HG03135 (cell line): ENCODE measurements around the gene KRT82.

Source experiments
- ATAC-seq: cut with Tn5 transposase; IDR thresholded peaks from one replicate; pipeline ENCODE4 v1.9.1; 2021; ENCODE audit warnings: mild to moderate bottlenecking, moderate library complexity; ENCODE audit not compliant: unreplicated experiment

The KRT82 gene

DNA sequence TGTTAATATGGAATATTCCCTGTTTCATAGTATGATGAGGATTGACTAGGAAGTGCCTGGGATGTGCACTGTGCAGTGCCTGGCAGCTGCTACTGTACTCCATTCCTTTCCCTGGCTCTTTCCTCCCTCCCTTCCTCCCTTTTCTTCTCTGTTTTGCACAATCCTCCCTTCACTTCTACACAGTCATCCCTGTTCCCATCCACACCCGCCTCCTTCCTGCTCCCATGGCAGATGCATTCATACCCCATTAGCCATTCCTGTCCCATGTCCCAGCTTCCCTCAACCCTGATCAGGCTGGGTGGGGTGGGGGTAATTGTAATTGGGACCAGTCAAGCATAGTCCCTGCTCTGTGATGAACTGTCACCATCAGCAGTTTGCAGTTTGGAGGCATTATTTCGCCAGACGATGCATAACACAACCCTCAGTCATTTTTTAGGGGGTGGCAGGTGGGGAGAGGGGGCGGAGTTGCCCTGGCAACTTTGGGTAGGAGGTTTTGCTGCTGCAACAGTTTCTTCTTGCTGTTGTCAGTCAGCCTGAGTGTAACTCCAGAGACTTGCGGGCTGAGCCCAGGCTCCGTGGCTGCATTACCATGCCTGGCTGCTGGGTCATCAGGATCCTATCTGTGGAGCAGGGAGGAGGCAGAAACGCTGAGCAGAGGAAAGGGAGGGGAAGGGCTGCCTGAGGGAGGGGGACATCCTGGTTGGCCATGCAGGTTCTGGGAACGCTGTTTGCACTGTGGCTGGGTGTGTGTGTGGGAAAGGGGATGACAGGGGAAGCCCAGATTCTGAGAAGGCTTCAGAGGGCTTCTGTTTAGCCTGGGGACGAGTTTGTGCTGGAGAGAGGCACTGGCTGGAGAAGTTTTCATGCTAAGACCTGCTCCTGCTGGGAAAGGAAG, 16.6 kb downstream of the KRT82 start:
- ATAC-seq, result no peak

- no peak for ATAC-seq
These were observed 18.3 kb downstream of the KRT82 start for GRCh38 chr12:52387859-52388258.

DNA sequence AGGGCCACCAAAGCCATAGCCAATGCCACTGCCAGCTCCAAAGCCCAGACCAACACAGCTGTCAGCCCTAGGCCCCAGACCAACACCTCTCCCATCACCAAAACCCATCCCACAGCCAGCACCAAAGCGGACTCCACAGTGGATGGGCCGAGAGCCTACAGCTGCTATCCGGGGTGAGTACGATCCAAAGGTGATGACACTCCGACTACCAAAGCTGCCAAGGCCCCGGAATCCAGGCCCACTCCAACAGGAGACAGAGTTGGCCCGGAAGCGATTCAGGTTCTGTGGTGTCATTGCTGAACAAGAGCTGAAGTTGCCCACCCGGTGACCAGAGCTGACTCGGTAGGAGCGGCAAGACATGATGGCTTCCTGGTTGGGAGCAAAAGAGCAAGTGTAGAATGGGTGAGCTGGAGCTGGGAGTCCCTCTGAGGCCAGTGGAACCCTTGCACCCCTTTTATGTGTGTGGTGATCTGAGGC, 20.9 kb downstream of the KRT82 start, which contains the start of gene KRT84:
TSS of gene KRT84 (minus strand) at position 427 of the 477 bp plus-strand sequence. CDS start at position 360, 67 bp downstream.
- no peak for ATAC-seq

GRCh38 chr12:52383331-52383730, 22.8 kb downstream of the KRT82 start:
- ATAC-seq, result no peak

GRCh38 chr12:52382854-52383253, 23.3 kb downstream of the KRT82 start:
- ATAC-seq, result no peak

GRCh38 chr12:52381206-52381605, 24.9 kb downstream of the KRT82 start:
- ATAC-seq, result no peak

DNA sequence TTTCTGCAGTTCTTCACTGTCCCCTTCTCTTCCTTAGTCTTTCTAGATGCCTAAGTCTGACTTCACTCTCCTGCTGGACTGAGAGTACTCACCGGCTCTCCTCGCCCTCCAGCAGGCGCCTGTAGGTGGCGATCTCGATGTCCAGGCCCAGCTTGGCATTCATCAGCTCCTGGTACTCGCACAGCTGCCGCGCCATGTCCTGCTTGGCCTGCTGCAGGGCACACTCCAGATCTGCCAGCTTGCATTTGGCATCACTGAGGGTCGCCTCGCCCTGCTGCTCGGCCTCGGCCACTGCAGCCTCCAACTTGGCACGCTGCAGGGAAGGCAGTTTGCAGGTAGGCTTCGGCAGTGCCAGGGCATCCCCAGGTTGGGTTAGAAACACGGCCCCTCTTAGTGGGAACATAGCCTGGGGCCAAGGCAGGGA, 25.9 kb downstream of the KRT82 start:
- ATAC-seq, result no peak

- ATAC-seq, result no peak
These were observed 26.6 kb downstream of the KRT82 start for GRCh38 chr12:52379536-52379935.

GRCh38 chr12:52378091-52378490, 28.0 kb downstream of the KRT82 start:
- no peak for ATAC-seq

GRCh38 chr12:52377266-52377665, 28.9 kb downstream of the KRT82 start:
- no peak for ATAC-seq

DNA sequence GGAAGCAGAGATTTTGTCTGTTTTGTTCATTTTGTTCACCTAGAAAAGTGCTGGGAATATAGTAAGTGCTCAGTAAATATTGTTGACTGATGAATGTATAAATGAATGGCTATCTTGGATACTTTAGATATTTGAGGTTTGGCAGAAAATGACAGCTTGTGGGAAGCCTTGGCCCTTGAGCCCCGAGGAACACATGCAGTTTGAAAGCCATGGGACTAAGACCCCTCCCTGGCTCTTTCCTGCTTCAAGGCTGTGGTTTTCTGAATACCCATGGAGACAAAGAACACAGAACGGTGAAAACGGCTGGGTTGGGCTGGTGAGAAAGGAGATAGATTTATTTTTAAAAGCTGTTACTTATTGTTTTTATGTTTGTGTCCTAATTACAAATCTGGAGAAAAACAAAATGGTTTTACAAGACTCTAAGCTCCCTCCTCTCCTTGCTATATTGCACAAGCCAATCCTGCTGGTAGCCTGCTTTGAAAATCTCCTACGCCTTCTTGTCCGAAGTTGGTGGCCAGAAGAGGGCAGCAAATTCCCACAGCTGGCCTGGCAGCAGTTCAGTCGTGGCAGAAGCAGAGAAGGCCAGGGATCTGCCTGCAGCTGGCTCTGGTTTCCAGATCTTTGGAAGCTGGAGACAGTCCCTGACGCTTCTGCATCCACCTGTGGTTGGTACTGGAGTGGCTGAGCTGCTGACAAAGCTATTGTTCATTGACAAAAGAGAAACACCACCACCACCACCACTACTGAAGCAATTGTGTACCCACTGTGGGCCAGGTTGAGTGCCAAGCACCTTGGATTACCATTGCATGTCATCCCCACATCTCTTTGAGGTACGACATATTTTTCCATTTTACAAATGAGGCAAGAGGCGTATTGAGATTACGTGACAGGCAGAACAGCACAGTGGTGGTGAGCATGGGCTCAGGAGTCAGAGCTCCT, 33.6 kb downstream of the KRT82 start:
- no peak for ATAC-seq

DNA sequence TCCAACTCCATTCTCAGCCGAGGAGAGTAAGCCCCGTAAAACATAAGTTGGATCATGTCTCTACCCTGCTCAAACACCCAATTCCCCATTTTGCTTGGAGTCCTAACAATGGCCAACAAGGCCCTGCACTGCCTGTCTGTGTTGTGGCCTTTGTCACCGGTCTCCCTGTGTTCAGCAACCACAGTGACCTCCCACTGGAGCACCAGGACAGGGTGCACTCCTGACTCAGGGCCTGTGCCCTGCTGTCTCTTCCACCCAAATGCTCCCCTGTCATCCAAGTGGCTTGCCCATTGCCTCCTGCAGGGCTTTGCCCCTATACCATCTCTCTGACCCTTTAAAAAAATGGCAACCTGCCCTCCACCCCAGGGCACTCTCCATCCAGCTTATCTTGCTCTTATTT, 34.4 kb downstream of the KRT82 start:
- ATAC-seq, result no peak

GRCh38 chr12:52370926-52371608, 35.1 kb downstream of the KRT82 start:
- no peak for ATAC-seq

GRCh38 chr12:52369809-52370208, 36.3 kb downstream of the KRT82 start:
- no peak for ATAC-seq

- no peak for ATAC-seq
These were observed 36.9 kb downstream of the KRT82 start for GRCh38 chr12:52369211-52369610.

- ATAC-seq, result no peak
These were observed 37.6 kb downstream of the KRT82 start for GRCh38 chr12:52368508-52368907.

- no peak for ATAC-seq
These were observed 38.3 kb downstream of the KRT82 start for GRCh38 chr12:52367876-52368275.

- no peak for ATAC-seq
These were observed 39.2 kb downstream of the KRT82 start, which contains the start of gene KRT85 for GRCh38 chr12:52366738-52367485. Gene KRT85, minus strand, starts transcription at chr12:52367481. Its CDS starts 76 bp downstream, at chr12:52367405.

DNA sequence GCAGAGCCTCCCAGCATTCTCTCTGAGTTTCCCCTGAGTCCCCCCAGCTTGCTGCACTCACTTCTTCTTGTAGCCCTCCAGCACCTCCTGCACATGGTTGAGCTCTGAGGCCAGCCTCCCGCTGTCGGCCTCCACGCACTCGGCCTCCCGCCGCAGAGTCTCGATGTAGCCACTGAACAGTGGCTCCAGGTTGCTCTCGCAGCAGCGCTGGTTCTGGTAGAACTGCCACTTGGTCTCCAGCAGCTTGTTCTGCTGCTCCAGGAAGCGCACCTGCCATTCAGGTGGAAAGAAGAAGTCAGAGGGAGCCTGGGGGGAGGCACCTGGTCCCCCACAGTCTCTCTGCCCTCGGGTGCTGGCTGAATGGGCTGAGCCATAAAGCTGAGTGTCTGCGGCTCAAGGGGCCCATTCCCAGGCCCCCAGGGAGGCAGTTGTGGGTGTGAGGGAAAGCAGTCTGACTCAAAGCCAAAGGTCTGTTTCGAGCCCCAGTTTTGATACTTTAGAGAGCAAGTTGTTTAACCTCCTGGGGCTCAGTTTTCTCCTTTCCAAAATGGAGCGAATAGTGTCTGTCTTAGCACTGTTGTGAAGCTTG, 41.1 kb downstream of the KRT82 start:
- ATAC-seq, result no peak

DNA sequence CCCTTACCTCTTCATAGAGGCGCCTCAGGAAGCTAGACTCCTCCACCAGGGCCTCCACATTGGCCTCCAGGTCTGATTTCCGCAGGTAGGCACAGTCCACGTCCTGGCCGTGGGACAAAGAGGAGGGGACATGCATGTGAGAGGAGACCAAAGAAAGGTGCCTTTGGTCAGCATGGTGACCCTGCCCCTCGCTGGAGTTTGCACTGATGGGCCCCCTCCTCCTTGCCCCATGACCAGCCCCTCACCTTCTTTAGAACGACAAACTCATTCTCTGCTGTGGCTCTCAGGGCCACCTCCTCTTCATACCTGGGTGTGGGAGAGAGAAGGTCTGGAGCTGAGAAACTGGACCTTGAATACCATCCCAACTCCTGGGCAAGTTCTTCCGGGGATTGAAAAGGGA, 42.1 kb downstream of the KRT82 start:
- no peak for ATAC-seq
